SK-N-MC (cell line): ENCODE data around the gene DIP2C.

Source experiments
- EZH2 ChIP-seq: fragments of 200-600 bp; sonication (generic); IDR thresholded peaks from one replicate; pipeline ENCODE4 v1.6.1; 2017; ENCODE audit warnings: antibody characterized with exemption
- FOXP2 ChIP-seq: optimal IDR thresholded peaks from 2 replicates; pipeline ENCODE3; 2011; ENCODE audit warnings: mild to moderate bottlenecking, moderate library complexity; ENCODE audit not compliant: insufficient read depth; ENCODE audit errors: extremely low read length, control extremely low read depth
- POLR2AphosphoS5 ChIP-seq: IDR thresholded peaks from 2 replicates; pipeline ENCODE4 v1.6.1; 2012; ENCODE audit warnings: mild to moderate bottlenecking, low read depth, low read length, borderline replicate concordance

DNA sequence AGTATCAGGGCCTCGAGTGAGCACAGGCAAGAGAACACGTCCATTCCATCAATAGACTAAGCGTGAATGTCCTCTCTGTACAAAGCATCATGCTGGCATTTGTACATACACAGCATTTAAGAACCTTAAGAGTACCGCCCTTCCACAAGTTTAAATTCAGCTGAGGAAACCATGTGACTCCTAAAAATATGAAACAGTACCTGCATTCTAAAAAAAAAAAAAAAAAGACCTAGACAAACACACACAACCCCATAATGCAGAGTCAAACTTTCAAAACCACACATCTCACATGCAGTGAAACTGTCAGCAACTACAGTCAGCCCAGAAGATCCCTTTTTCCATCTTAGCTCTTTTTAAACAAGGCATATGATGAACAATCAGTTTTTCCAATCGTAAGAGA lies 124.3 kb downstream of the DIP2C start:
- no peak for TF ChIP-seq EZH2
- no peak for TF ChIP-seq POLR2AphosphoS5
- TF ChIP-seq FOXP2 = no peak
